ENCODE data around the gene CXCR6. TPM values are rescaled to one million over a fixed set of nuclear protein-coding genes. Genes with fewer than 3 reads are reported as not detected.

The CXCR6 gene
- total and polyA plus RNA-seq, 9 donors, result 0.20 to 3.5 (median 0.55) TPM

- no peak overlapping the region for H3K4me3 ChIP-seq
- no peaks in the 10 kb centered on the region for H3K27me3 ChIP-seq
- TF ChIP-seq POLR2A (IDR thresholded peaks at IDR 0.05), result no peak
- no peak for TF ChIP-seq CTCF (IDR thresholded peaks at IDR 0.05)
- TF ChIP-seq EP300 (IDR thresholded peaks at IDR 0.05), result no peak
- peaks cover 4% of the 10 kb centered on the region for H3K4me1 ChIP-seq (ENCODE audit: insufficient read depth)
- intact Hi-C loops (cut with DNase I), result loop anchor here (2.0 to 5.0 kb wide), 2 partner anchors 139 to 141 kb away; no protein-coding TSS in a partner anchor
- no peak overlapping the region for H3K27ac ChIP-seq
- no peaks in the 10 kb centered on the region for H3K36me3 ChIP-seq
- no peaks in the 10 kb centered on the region for H3K9me3 ChIP-seq
- no peak for DNase-seq
- WGBS, 3 donors, result 93 to 95% (median 94%) methylated on average over 4 of the region's 4 CpGs
Observed at GRCh38 chr3:45938043-45938435, 5.2 kb upstream of the CXCR6 start.

DNA sequence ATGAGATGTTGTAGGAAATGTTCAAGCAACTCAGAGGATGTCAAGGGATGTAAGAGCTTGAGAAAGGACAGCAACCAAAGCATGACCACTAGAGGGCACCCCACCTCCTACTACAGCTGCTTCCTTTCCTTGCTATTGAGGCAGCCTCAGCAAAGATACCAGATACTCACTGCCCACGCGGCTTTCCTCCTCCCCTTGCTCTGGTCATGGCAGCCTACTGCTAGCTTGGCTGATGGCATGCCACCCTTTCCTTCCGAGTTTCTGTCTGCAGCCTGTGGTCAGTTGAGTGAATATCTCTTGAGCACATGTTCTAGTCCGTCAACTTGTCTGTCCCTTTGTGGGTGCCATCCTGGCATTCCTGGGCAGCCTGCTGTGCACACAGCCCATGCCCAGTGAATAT lies 4.4 kb upstream of the CXCR6 start:
- Histone ChIP-seq H3K36me3 (no peaks in the 10 kb centered on the region), H3K27ac (no peak overlapping the region)
- 7 to 27% (median 17%) methylated on average over 4 of the region's 4 CpGs for whole genome bisulfite sequencing, 3 donors

GRCh38 chr3:45939341-45939771 lies 3.9 kb upstream of the CXCR6 start:
- WGBS, 3 donors, result 49 to 54% (median 50%) methylated on average over 5 of the region's 5 CpGs
- H3K9me3 ChIP-seq, result no peaks in the 10 kb centered on the region
- intact Hi-C loops (cut with DNase I), result loop anchor here (2.0 to 5.0 kb wide), 2 partner anchors 138 to 139 kb away; no protein-coding TSS in a partner anchor

More for the DNA sequence above, 4.4 kb upstream of the CXCR6 start:
- intact Hi-C loops (cut with DNase I), result loop anchor here (2.0 to 5.0 kb wide), 2 partner anchors 138 to 140 kb away; no protein-coding TSS in a partner anchor
- Histone ChIP-seq H3K9me3 (no peaks in the 10 kb centered on the region), H3K27me3 (no peaks in the 10 kb centered on the region), H3K4me1 (ENCODE audit: insufficient read depth) (peaks cover 4% of the 10 kb centered on the region), H3K4me3 (no peak overlapping the region)
- DNase-seq, result peak; percentile 78 to 89 (median 83)
- no peak for TF ChIP-seq POLR2A (IDR thresholded peaks at IDR 0.05)
- TF ChIP-seq CTCF (IDR thresholded peaks at IDR 0.05), result peak; percentile 60 to 88 (median 86)

DNA sequence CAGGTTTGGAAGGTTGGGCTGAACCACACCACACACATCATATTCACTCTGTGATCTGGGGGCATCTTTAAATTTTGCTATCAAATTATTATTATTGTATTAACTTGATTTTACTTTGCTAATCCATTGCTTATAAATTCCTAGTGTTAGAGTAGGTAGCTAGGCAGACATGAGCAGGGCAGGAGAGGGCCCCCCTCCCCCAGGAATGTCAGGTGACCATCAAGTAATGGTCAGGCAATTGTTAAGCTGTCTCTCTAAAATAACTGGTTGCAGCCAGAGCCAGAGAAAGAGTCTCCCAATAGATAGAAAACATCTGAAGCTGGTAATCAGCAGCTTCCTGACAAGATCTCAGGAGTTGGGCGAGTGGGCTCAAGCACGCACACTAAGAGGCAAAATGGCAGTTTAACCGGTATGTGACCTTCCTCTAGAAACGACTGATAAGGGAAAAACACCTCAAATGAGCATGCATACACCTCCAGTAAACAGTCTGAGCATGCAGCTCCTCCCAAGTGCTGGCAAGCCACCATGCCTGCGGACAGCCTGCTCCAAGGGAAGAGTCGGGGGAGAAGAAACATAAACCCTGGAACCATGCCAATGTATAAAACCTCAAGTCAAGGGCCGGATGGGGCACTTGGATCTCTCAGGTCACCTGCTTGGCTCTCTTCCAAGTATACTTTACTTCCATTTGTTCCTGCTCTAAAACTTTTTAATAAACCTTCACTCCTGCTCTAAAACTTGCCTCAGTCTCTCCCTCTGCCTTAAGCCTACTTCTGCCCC lies 3.1 kb upstream of the CXCR6 start:
- 72 to 75% (median 75%) methylated on average over 7 of the region's 7 CpGs for WGBS, 3 donors
- intact Hi-C loops (cut with DNase I), result no loop called here
- no peak overlapping the region for H3K27ac ChIP-seq
- DNase-seq, result no peak
- H3K36me3 ChIP-seq, result no peaks in the 10 kb centered on the region
- H3K4me3 ChIP-seq, result no peak overlapping the region
- H3K9me3 ChIP-seq, result no peaks in the 10 kb centered on the region
- peaks cover 4% of the 10 kb centered on the region for H3K4me1 ChIP-seq (ENCODE audit: insufficient read depth)
- no peaks in the 10 kb centered on the region for H3K27me3 ChIP-seq
- TF ChIP-seq CTCF (IDR thresholded peaks at IDR 0.05) (no peak), EP300 (IDR thresholded peaks at IDR 0.05) (no peak), POLR2A (IDR thresholded peaks at IDR 0.05) (no peak)

More at GRCh38 chr3:45939341-45939771, 3.9 kb upstream of the CXCR6 start:
- H3K27me3 ChIP-seq, result no peaks in the 10 kb centered on the region
- no peak overlapping the region for H3K27ac ChIP-seq
- peaks cover 4% of the 10 kb centered on the region for H3K4me1 ChIP-seq (ENCODE audit: insufficient read depth)
- DNase-seq, result no peak
- no peak for TF ChIP-seq POLR2A (IDR thresholded peaks at IDR 0.05)
- TF ChIP-seq CTCF (IDR thresholded peaks at IDR 0.05), result no peak
- H3K36me3 ChIP-seq, result no peaks in the 10 kb centered on the region
- no peak overlapping the region for H3K4me3 ChIP-seq
